Measurements from ENCODE around the gene TMEM63B. TPM values are rescaled to one million over a fixed set of nuclear protein-coding genes. Genes with fewer than 3 reads are reported as not detected.
A peak's percentile ranks its signal among the peaks of the same experiment; 100 is the strongest.

Gene TMEM63B
- total RNA-seq, 1 donor from 2014 or later: 27.4 TPM

DNA sequence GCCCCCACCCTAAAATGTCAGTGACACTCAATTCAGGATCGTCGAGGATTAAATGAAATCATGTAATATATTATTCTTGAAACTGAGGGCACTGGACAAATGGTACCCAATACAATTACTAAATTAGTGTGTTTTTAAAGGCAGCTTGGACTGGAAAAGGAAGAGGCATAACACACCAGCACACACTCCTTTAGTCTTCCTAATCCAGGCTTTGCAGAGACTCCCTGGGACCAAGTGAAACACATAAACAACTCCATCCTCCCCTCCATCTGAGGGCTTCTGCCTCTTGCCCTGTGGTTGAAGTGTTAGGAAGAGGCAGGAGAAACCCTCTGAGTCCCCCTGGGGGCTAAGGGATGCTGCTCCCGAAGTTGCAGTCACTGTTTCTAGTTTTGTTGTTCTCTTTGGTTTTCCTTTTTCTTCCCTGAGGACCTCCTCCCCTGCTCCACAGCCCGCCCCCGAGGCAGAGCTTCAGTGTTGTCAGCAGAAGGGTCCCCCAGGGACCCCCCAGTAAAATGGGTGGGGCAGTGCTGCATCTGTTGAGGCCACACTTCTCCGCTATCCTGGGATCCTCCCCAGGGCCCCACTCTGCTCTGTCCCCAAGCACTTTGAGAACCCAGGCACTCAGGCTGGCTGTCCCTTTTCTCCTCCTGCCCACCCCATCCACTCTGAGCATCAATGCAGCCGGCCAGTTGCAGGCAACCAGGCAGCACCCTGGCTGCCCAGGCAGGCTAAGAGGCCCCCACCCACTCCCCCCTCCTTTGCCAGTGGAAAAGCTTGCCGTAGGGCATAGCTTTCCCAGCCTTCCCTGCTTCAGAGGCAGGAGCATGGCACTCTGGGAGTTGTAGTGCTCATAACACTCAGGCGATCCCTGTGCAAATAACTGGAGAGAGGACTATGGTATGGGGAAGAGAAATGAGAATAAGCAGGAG is 5.9 kb downstream of the TMEM63B start:
- no peak overlapping the region for H3K4me3 ChIP-seq (ENCODE audit: low read depth, low read length)
- FAIRE-seq (no peak), DNase-seq (ENCODE audit: low read depth) (peak; percentile 49)
- TF ChIP-seq CTCF (IDR thresholded peaks at IDR 0.05; ENCODE audit: insufficient read depth, low read length, severe bottlenecking): no peak
- peaks cover 23% of the 10 kb centered on the region for H3K36me3 ChIP-seq (ENCODE audit: control insufficient read depth, insufficient read depth, low read length)
- no peaks in the 10 kb centered on the region for H3K27me3 ChIP-seq (ENCODE audit: control insufficient read depth, insufficient read depth, low read length)

DNA sequence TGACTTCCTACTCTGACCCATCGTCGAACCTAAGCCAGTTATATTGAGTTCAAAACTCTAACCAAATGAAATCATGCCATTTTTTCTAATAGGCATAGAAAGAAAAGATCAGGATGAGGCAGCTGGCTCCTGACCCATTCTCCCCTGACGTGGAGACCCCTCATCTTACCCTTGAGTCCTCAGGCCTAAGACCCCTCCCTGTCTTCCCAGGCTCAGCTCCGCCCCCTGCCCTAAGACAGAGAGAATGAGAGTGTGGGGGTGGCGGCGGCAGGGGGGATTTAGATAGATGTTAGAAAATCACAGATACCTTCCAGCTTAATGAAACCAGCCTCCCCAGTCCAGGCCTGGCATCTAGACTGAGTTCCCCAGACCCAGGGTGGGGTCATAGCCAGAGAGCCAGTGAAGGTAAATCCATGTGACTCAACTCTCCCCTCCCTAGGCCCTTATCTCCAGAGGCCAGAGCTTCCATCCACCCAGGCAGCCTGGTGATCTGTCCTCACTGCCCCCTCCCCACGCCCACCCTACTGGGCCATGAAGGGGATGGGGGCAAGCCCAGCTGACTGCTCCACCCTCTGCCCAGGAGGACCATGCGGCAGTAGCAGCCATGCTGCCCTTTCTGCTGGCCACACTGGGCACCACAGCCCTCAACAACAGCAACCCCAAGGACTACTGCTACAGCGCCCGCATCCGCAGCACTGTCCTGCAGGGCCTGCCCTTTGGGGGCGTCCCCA is 6.8 kb downstream of the TMEM63B start:
- Histone ChIP-seq H3K36me3 (ENCODE audit: control insufficient read depth, insufficient read depth, low read length) (peaks cover 27% of the 10 kb centered on the region), H3K27me3 (ENCODE audit: control insufficient read depth, insufficient read depth, low read length) (no peaks in the 10 kb centered on the region), H3K4me3 (ENCODE audit: low read depth, low read length) (no peak overlapping the region)
- DNase-seq (ENCODE audit: low read depth): no peak
- no peak for FAIRE-seq
- no peak for TF ChIP-seq CTCF (IDR thresholded peaks at IDR 0.05; ENCODE audit: insufficient read depth, low read length, severe bottlenecking)

- no peak overlapping the region for H3K4me3 ChIP-seq (ENCODE audit: low read depth, low read length)
- no peak for DNase-seq (ENCODE audit: low read depth)
- no peaks in the 10 kb centered on the region for H3K27me3 ChIP-seq (ENCODE audit: control insufficient read depth, insufficient read depth, low read length)
- H3K36me3 ChIP-seq (ENCODE audit: control insufficient read depth, insufficient read depth, low read length): peaks cover 37% of the 10 kb centered on the region
- no peak for FAIRE-seq
- no peak for TF ChIP-seq CTCF (IDR thresholded peaks at IDR 0.05; ENCODE audit: insufficient read depth, low read length, severe bottlenecking)
Measured at GRCh38 chr6:44135173-44135758, 7.9 kb downstream of the TMEM63B start.

DNA sequence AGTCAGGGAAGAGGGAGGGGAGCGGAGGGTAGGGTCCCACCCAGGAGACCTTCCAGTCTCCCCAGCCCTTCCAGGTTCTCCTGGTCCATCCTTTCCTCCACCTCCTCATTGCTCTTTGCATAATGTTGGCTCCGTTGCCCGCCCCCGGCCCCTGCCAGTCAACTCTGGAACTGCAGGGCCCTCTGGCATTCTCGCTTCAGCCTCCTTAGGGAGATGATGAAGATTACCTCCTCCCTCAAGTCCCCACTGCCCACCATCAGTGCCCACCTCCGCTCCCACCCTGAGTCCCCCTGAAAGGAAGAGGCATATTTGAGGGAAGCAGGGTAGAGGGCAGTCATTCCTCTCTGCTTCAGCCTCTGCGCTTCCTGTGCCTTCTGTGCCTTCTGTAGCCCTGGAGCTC is 8.5 kb downstream of the TMEM63B start:
- no peak for FAIRE-seq
- no peak for DNase-seq (ENCODE audit: low read depth)
- no peak overlapping the region for H3K4me3 ChIP-seq (ENCODE audit: low read depth, low read length)
- peaks cover 41% of the 10 kb centered on the region for H3K36me3 ChIP-seq (ENCODE audit: control insufficient read depth, insufficient read depth, low read length)
- TF ChIP-seq CTCF (IDR thresholded peaks at IDR 0.05; ENCODE audit: insufficient read depth, low read length, severe bottlenecking): no peak
- no peaks in the 10 kb centered on the region for H3K27me3 ChIP-seq (ENCODE audit: control insufficient read depth, insufficient read depth, low read length)

DNA sequence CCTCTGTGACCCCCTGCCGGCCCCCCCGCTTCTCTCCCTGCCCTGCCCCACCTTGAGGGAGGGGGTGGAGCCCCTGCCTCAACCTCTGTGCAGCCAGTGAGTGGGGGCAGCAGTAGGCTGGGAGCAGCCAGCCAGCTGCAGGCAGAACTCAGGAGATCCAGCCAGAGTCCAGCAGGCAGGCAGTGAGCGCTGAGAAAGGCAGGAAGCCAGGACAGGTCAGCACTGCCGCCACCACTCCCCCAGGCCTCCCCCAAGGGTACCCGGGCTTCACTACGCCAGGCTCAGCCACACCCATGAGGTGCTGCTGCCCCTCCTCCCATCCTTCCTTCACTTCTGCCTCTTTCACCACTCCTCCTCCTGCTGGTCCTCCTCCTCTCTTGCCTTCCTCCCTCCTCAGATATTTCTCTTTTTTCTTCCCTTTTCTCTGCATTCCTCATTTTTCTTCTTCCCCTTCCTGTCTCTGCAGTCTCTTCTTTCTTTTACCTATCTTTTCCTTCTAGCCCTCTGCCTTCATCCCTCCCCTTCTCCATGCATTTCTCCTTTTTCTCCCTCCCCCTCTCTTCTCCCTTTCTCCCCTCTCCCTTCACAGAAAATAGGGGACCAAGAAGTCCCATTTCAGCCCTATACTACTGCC is 11.5 kb downstream of the TMEM63B start:
- no peak overlapping the region for H3K4me3 ChIP-seq (ENCODE audit: low read depth, low read length)
- peaks cover 48% of the 10 kb centered on the region for H3K36me3 ChIP-seq (ENCODE audit: control insufficient read depth, insufficient read depth, low read length)
- no peaks in the 10 kb centered on the region for H3K27me3 ChIP-seq (ENCODE audit: control insufficient read depth, insufficient read depth, low read length)
- no peak for TF ChIP-seq CTCF (IDR thresholded peaks at IDR 0.05; ENCODE audit: insufficient read depth, low read length, severe bottlenecking)
- no peak for DNase-seq (ENCODE audit: low read depth)
- FAIRE-seq: no peak
